HEK293 (cell line): Measurements from ENCODE around the gene ADAMTS2.

ENCODE experiments used
- SALL2 ChIP-seq: fragments of 450-650 bp; formaldehyde crosslinking; IDR thresholded peaks from 2 replicates; pipeline ENCODE4 v1.5.0; 2017; ENCODE audit warnings: missing biosample characterization, mild to moderate bottlenecking, missing genetic modification characterization, borderline replicate concordance
- SETDB1 ChIP-seq: IDR thresholded peaks from one replicate; pipeline ENCODE4 v1.6.1; 2017; ENCODE audit warnings: mild to moderate bottlenecking, low read length, moderate library complexity, mixed read lengths; ENCODE audit not compliant: insufficient read length
- ZBTB7A ChIP-seq: fragments of 450-650 bp; formaldehyde crosslinking; IDR thresholded peaks from 2 replicates; pipeline ENCODE4 v1.5.1; 2016; ENCODE audit warnings: low read depth, missing biosample characterization, missing genetic modification characterization
- ZBTB8A ChIP-seq: fragments of 450-650 bp; formaldehyde crosslinking; IDR thresholded peaks from 2 replicates; pipeline ENCODE4 v1.5.1; 2016; ENCODE audit warnings: missing biosample characterization, missing genetic modification characterization
- ZNF138 ChIP-seq: fragments of 450-650 bp; formaldehyde crosslinking; IDR thresholded peaks from 2 replicates; pipeline ENCODE4 v1.5.1; 2016; ENCODE audit warnings: missing biosample characterization, missing genetic modification characterization, borderline replicate concordance
- ZNF266 ChIP-seq: fragments of 450-650 bp; formaldehyde crosslinking; IDR thresholded peaks from 2 replicates; pipeline ENCODE4 v1.5.1; 2016; ENCODE audit warnings: missing biosample characterization, missing genetic modification characterization, low read depth
- ZNF274 ChIP-seq, 2 experiments: fragments of 200-500 bp in 1 of 2; fragments of 450-650 bp in 1 of 2; sonication (Bioruptor generic) in 1 of 2; formaldehyde crosslinking in 1 of 2; IDR thresholded peaks; 2 replicates each; pipeline versions ENCODE4 v1.5.1 to v1.6.1; 2014 to 2016; ENCODE audit warnings: borderline replicate concordance in 1 of 2, inconsistent platforms in 1 of 2, low read length in 1 of 2, missing biosample characterization in 1 of 2, missing genetic modification characterization in 1 of 2
- ZNF660 ChIP-seq: fragments of 450-650 bp; IDR thresholded peaks from 2 replicates; pipeline ENCODE4 v1.5.1; 2018; ENCODE audit warnings: missing biosample characterization, mild to moderate bottlenecking, missing genetic modification characterization
- TF ChIP-seq, protein P1 (sequence below): fragments of 450-650 bp; formaldehyde crosslinking; IDR thresholded peaks from 2 replicates; pipeline ENCODE4 v1.5.1; 2016; ENCODE audit warnings: missing biosample characterization, missing genetic modification characterization
- TF ChIP-seq, protein P2 (sequence below): fragments of 450-650 bp; formaldehyde crosslinking; IDR thresholded peaks from 2 replicates; pipeline ENCODE4 v1.5.1; 2017; ENCODE audit warnings: missing biosample characterization, mild to moderate bottlenecking, missing genetic modification characterization, moderate library complexity
- TF ChIP-seq, protein P3 (sequence below): fragments of 450-650 bp; formaldehyde crosslinking; conservative IDR thresholded peaks from 2 replicates; pipeline ENCODE4 v1.5.1; 2016; ENCODE audit warnings: low read depth, missing biosample characterization, missing genetic modification characterization

DNA sequence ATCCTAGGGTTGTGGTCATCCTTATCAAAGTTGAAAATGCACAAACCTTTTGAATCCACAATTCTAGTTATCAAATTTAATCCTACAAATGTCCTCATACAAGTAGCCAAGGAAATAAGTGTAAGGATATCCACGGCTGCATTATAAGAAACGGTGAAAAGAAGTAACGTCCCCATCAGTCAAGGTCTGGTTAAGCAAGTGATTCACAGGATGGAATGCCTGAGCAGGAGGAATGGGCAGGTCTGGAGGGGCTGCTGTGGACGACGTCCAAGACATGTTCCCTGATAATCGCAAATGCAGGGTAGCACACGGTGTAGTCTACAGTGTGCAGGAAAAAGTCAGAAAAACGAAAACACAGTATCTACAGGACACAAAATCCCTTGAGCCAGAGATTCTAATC, 118.6 kb downstream of the ADAMTS2 start:
- TF ChIP-seq ZBTB7A (tag by site-specific recombination): no peak
- TF ChIP-seq, protein P1, sequence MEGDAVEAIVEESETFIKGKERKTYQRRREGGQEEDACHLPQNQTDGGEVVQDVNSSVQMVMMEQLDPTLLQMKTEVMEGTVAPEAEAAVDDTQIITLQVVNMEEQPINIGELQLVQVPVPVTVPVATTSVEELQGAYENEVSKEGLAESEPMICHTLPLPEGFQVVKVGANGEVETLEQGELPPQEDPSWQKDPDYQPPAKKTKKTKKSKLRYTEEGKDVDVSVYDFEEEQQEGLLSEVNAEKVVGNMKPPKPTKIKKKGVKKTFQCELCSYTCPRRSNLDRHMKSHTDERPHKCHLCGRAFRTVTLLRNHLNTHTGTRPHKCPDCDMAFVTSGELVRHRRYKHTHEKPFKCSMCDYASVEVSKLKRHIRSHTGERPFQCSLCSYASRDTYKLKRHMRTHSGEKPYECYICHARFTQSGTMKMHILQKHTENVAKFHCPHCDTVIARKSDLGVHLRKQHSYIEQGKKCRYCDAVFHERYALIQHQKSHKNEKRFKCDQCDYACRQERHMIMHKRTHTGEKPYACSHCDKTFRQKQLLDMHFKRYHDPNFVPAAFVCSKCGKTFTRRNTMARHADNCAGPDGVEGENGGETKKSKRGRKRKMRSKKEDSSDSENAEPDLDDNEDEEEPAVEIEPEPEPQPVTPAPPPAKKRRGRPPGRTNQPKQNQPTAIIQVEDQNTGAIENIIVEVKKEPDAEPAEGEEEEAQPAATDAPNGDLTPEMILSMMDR (tag by site-specific recombination): no peak
- TF ChIP-seq ZNF138 (tag by site-specific recombination): no peak
- no peak for TF ChIP-seq ZNF266 (tag by site-specific recombination)
- TF ChIP-seq ZNF274 (IDR thresholded peaks at IDR 0.05; ENCODE audit: low read length): no peak
- TF ChIP-seq ZNF274 (tag by site-specific recombination; IDR thresholded peaks at IDR 0.05; ENCODE audit: borderline replicate concordance): no peak
- TF ChIP-seq, protein P2, sequence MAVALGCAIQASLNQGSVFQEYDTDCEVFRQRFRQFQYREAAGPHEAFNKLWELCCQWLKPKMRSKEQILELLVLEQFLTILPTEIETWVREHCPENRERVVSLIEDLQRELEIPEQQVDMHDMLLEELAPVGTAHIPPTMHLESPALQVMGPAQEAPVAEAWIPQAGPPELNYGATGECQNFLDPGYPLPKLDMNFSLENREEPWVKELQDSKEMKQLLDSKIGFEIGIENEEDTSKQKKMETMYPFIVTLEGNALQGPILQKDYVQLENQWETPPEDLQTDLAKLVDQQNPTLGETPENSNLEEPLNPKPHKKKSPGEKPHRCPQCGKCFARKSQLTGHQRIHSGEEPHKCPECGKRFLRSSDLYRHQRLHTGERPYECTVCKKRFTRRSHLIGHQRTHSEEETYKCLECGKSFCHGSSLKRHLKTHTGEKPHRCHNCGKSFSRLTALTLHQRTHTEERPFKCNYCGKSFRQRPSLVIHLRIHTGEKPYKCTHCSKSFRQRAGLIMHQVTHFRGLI (tag by site-specific recombination): no peak
- TF ChIP-seq ZNF660 (tag by site-specific recombination): no peak
- TF ChIP-seq ZBTB8A (tag by site-specific recombination): no peak
- no peak for TF ChIP-seq SALL2 (tag by site-specific recombination)
- TF ChIP-seq, protein P3, sequence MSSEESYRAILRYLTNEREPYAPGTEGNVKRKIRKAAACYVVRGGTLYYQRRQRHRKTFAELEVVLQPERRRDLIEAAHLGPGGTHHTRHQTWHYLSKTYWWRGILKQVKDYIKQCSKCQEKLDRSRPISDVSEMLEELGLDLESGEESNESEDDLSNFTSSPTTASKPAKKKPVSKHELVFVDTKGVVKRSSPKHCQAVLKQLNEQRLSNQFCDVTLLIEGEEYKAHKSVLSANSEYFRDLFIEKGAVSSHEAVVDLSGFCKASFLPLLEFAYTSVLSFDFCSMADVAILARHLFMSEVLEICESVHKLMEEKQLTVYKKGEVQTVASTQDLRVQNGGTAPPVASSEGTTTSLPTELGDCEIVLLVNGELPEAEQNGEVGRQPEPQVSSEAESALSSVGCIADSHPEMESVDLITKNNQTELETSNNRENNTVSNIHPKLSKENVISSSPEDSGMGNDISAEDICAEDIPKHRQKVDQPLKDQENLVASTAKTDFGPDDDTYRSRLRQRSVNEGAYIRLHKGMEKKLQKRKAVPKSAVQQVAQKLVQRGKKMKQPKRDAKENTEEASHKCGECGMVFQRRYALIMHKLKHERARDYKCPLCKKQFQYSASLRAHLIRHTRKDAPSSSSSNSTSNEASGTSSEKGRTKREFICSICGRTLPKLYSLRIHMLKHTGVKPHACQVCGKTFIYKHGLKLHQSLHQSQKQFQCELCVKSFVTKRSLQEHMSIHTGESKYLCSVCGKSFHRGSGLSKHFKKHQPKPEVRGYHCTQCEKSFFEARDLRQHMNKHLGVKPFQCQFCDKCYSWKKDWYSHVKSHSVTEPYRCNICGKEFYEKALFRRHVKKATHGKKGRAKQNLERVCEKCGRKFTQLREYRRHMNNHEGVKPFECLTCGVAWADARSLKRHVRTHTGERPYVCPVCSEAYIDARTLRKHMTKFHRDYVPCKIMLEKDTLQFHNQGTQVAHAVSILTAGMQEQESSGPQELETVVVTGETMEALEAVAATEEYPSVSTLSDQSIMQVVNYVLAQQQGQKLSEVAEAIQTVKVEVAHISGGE: no peak
- no peak for TF ChIP-seq SETDB1
